Sigmoid colon (tissue), 4 donors: Measurements from ENCODE around the gene FHOD3.

Experiments used
- EP300 ChIP-seq, 4 donors: sonication (generic); formaldehyde crosslinking; IDR thresholded peaks; one replicate each; pipeline ENCODE4 v1.6.1; 2017; ENCODE audit warnings: antibody characterized with exemption in 4 of 4
- POLR2AphosphoS5 ChIP-seq, 4 donors: sonication (generic); formaldehyde crosslinking; IDR thresholded peaks; one replicate each; pipeline ENCODE4 v1.6.1; 2017; ENCODE audit warnings: antibody characterized with exemption in 4 of 4

- no peak for TF ChIP-seq EP300 (IDR thresholded peaks at IDR 0.05)
- no peak for TF ChIP-seq POLR2AphosphoS5 (IDR thresholded peaks at IDR 0.05)
Observed at GRCh38 chr18:36249392-36249791, 48.1 kb upstream of the FHOD3 start.
